ENCODE results near the gene TBC1D1. TPM values are rescaled to one million over a fixed set of nuclear protein-coding genes. Genes with fewer than 3 reads are reported as not detected.
A peak's percentile ranks its signal among the peaks of the same experiment; 100 is the strongest.

The TBC1D1 gene
- total RNA-seq, 2 donors from 2014 or later = 139 to 220 TPM

DNA sequence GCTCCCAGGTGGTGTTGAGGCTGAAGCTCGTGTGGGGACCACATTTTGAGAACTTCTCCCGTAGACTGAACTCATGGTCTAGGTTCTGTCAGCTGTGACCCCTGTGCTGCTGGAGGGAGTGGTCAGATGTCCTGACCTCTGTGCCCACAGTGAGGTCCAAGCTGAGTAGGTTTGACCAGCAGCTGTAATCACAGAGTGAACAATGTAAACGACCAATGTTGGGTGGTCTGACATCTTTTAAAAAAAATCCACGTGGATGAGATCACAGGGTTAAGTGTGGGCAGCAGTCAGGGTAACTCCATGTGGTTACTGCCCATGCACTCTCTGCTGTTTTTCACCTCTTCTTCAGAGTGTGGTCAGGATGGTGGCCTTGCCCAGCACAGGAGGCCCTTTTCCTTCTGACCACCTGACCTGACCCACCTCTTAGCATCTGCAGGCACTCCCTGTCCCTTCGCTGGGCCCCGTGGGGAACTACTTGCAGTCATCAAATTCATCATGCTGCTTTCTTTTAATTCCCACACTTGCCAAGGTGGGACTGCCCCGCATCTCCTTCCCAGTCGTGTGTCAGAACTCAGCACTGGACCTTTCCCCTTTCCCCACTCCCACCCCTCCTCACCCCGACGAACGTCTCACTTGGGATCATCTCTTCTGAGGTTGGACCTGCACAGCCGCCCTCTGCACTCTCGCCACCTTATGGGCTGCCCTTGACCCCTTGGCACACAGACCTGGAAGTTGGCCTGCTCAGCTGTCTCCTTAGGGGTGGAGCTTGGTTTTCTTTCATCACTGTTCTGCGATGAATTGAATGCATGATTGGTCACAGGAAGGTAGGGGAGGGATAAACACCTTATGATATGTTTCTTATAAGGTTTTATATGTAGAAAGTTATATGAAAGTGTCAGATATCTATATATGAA lies 189.4 kb downstream of the TBC1D1 start:
- H3K27me3 ChIP-seq = no peaks in the 10 kb centered on the region
- H3K9me3 ChIP-seq = no peaks in the 10 kb centered on the region
- no peak overlapping the region for H3K4me3 ChIP-seq
- DNase-seq (ENCODE audit: low spot score) = no peak
- H3K4me1 ChIP-seq = peaks cover 0 to 52% of the 10 kb centered on the region in 2 donors
- TF ChIP-seq, protein P1, sequence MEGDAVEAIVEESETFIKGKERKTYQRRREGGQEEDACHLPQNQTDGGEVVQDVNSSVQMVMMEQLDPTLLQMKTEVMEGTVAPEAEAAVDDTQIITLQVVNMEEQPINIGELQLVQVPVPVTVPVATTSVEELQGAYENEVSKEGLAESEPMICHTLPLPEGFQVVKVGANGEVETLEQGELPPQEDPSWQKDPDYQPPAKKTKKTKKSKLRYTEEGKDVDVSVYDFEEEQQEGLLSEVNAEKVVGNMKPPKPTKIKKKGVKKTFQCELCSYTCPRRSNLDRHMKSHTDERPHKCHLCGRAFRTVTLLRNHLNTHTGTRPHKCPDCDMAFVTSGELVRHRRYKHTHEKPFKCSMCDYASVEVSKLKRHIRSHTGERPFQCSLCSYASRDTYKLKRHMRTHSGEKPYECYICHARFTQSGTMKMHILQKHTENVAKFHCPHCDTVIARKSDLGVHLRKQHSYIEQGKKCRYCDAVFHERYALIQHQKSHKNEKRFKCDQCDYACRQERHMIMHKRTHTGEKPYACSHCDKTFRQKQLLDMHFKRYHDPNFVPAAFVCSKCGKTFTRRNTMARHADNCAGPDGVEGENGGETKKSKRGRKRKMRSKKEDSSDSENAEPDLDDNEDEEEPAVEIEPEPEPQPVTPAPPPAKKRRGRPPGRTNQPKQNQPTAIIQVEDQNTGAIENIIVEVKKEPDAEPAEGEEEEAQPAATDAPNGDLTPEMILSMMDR (IDR thresholded peaks at IDR 0.05) = no peak
- H3K27ac ChIP-seq = no peak overlapping the region
- H3K36me3 ChIP-seq = peaks cover 6% of the 10 kb centered on the region

DNA sequence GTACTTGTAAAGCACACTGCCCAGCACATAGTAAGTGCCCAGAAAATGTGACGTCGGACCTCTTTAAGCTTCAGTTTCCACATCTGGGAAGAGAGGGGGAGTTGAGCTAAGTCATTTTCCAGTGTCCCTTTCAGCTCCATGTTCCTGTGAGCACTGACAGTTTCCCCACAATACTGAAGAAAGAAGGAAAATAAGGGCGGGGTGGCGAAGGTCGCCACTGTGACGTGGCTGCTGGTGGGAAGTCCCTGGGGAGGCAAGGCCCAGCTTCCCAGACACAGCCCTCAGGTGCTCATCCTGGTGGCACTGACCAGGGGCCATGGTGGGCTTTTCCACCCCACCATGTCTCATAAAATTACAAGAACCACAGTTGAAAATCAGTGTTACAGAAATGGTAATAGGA lies 191.1 kb downstream of the TBC1D1 start:
- Histone ChIP-seq H3K36me3 (peaks cover 3% of the 10 kb centered on the region), H3K4me3 (no peak overlapping the region), H3K9me3 (no peaks in the 10 kb centered on the region), H3K27me3 (no peaks in the 10 kb centered on the region), H3K27ac (peak overlapping the region; percentile 52 to 57), H3K4me1 (peaks cover 0 to 61% of the 10 kb centered on the region in 2 donors)
- no peak for DNase-seq (ENCODE audit: low spot score)
- TF ChIP-seq, protein P1 (IDR thresholded peaks at IDR 0.05) = no peak

DNA sequence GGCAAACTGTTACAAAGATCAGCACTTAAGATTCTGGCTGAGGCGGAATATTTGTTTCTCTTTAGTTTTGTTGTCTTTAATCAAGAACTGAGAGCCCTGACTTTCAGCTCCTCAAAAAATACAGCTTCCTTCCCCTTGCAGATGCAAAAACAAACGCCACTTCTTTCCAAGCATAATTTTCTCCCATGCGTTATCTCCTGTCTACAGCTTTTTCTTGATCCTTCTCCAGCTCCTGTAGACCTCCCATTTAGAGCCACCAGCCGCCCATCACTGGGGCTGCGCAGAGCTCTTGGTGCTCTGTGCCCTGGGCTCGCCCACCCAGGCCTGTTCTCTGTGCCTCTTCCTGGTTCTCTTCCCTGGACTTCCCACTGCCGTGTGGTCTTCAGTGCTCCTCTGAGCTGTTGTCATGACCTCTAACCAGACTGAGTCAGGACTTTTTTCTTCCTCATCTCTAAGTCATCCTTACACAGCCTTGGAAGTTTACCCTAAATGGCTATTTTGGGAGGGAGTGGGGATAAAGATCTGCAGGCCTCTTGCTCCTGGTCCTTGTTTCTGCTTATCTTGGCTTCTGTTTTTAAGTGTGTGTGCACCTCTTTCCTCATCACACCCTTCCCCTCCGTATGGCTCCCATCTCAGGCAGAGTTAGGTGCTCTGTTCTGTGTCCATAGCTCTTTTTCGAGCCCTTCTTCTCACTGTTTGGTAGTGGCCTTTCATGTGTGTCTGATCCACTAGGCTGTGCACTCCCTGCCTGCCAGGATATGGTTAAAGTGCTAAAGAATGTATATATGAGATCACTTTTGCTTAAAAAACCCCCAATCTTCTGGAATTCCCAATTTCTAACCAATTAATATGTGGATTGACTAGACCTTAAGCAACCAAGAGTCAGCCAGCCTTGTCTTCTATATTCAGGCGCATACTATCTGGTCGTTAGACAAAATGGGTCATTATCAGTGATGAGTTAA lies 191.8 kb downstream of the TBC1D1 start:
- no peaks in the 10 kb centered on the region for H3K36me3 ChIP-seq
- peak overlapping the region; percentile 52 to 57 for H3K27ac ChIP-seq
- TF ChIP-seq, protein P1 (IDR thresholded peaks at IDR 0.05) = no peak
- H3K9me3 ChIP-seq = no peaks in the 10 kb centered on the region
- H3K27me3 ChIP-seq = no peaks in the 10 kb centered on the region
- H3K4me3 ChIP-seq = no peak overlapping the region
- H3K4me1 ChIP-seq = peaks cover 0 to 61% of the 10 kb centered on the region in 2 donors
- DNase-seq (ENCODE audit: low spot score) = no peak

DNA sequence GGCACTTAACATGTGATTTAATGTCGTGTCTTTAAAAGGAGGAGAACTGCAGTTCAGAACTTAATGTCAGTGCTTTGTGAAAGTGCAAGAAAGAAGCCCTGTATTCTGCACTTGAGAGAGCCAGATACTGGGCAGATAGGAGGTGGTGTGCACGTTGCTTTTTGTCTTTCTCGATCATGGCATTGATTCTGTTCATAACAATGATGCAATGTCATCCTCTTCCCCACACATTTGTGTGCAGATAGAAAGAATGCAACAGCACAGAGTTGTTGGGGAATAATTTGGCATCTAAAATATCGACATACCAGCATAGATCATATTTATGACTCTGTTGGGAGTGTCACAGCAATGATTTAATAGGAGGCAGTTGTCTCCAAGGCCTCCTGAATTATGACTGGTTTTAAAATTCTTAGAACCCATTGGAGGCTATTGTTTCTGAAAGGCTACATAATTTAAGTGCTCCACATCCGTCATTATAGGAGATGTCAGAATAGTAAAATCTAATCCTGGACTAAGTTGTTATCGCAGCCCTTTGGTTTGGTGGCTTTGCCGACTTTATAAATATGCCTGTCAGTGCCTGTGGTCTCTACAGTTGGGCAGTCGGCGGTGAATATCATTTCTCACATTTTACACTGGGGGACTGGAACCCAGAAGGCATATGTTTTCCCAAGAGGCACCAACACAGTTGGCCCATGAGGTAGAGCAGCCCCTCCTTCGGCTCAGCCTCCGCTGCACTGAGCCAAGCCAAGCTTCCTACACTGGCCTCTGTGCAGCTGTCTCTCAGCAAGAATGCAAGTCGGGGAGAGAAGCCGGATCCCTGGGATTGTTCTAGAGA lies 194.2 kb downstream of the TBC1D1 start:
- H3K4me1 ChIP-seq = peaks cover 0 to 50% of the 10 kb centered on the region in 2 donors
- no peaks in the 10 kb centered on the region for H3K27me3 ChIP-seq
- DNase-seq (ENCODE audit: low spot score) = no peak
- peaks cover 10% of the 10 kb centered on the region for H3K36me3 ChIP-seq
- no peak overlapping the region for H3K4me3 ChIP-seq
- TF ChIP-seq, protein P1 (IDR thresholded peaks at IDR 0.05) = no peak
- no peaks in the 10 kb centered on the region for H3K9me3 ChIP-seq
- peak overlapping the region in 1 of 2 donors; percentile 2 for H3K27ac ChIP-seq

DNA sequence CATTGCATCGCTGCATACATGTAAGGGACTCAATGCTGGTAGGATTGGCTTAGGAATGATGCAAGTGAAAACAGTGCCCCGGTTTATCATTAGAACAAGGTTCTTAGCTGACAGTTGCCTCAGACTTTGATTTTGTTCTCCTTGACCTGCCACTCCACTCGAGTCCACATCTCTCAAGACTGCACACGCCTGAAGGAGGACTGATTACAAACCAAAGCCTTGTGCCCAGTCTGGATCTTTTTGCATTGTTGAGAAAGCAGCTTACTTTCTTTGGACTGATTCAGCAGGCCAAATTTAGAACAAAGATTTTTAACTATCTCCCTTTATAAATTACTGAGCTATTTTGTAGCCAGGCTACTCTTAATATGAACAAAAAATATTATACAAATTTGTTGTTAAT lies 194.9 kb downstream of the TBC1D1 start:
- Histone ChIP-seq H3K27ac (peak overlapping the region in 1 of 2 donors; percentile 2), H3K36me3 (peaks cover 17% of the 10 kb centered on the region), H3K9me3 (no peaks in the 10 kb centered on the region), H3K4me1 (peaks cover 0 to 44% of the 10 kb centered on the region in 2 donors), H3K4me3 (no peak overlapping the region), H3K27me3 (no peaks in the 10 kb centered on the region)
- TF ChIP-seq, protein P1 (IDR thresholded peaks at IDR 0.05) = no peak
- DNase-seq (ENCODE audit: low spot score) = no peak
